GM19455 (cell line): ENCODE measurements around the gene FBH1.
A peak's percentile ranks its signal among the peaks of the same experiment; 100 is the strongest.
"Not testable (repeated sequence)": the region's sequence is repeated elsewhere in the genome, so short reads cannot be mapped to it uniquely, and the experiment has no call there.

Experiments
- ATAC-seq: cut with Tn5 transposase; IDR thresholded peaks from one replicate; pipeline ENCODE4 v1.9.1; 2021; ENCODE audit not compliant: unreplicated experiment

FBH1 gene

DNA sequence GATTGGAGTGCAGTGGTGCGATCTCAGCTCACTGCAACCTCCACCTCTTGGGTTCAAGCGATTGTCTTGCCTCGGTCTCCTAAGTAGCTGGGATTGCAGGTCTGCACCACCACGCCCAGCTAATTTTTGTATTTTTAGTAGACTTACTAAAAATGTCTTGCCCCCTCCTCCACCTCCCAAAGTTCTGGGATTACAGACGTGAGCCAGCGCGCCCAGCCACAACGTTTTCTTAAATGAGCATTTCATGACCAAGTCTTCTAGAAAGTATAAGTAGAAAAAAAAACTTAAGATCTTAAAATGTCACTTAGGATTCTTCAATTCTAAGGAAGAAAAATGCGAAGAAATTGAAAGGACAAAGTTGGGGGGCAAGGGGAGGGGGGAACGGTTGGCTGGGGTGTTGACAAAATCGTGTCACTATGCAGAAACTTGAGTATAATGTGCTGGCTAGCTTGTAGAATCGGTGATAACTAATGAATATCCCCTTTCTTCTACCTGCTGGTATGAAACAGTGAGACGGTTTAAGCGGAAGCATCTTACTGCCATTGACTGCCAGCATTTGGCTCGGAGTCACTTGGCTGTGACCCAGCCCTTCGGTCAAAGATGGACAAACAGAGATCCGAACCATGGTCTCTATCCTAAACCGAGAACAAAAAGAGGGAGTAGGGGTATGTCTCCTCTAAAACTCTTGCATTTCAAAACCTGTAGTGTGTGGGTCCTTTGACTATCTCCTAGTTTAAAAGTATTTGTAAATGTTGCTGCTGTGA lies 12.7 kb downstream of the FBH1 start:
- ATAC-seq: no peak

DNA sequence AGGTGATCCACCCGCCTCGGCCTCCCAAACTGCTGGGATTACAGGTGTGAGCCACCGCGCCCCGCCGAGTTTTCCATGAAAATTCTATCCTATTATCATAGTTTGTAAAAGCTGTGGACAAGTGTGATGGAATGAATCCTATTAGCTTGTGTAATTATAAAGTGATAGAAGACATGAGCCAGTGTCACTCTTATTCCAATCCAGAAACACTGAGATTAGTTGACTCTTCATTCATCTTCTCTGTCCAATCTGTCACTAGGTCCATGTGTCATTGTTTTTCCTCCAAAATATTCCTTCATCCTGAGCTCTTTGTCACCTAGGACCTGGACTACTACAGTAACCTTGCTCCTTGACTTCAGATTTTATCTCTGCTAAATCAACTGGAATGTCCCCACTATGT lies 13.5 kb downstream of the FBH1 start:
- no peak for ATAC-seq

DNA sequence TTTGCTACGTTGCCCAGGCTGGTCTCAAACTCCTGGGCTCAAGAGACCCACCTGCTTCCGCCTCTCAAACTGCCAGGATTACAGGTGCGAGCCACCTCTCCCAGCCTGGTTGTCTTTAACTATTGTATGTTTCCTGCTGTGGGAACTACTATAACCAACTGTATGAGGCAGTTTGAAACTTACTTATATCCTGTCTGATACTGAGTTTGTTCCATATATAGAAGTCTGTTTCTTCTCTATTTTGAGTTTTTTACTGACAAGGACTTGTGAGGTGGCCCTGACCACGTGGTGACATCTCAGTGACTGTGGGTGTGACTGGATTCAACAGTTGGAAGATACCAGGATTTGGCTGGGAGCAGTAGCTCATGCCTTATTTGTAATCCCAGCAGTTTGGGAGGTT lies 14.2 kb downstream of the FBH1 start:
- ATAC-seq: peak; percentile 96

DNA sequence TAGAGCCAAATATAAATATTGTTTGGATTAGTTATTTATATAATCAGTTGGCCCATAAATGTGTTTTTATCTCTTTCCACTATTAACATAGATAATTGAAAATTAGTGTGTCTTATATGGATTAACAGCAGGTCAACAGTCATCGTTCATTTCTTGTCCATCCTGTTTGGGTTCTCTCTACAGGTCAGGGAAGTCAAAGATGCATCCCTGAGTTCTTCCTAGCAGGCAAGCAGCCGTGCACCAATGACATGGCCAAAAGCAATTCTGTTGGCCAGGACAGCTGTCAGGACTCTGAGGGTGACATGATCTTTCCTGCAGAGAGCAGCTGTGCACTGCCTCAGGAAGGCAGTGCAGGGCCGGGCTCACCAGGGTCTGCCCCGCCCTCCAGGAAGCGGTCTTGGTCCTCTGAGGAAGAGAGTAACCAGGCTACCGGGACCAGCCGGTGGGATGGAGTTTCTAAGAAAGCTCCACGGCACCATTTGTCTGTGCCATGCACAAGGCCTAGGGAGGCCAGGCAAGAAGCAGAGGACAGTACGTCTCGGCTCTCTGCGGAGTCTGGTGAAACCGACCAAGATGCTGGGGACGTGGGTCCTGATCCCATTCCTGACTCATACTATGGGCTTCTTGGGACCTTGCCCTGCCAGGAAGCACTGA lies 15.9 kb downstream of the FBH1 start:
- ATAC-seq: no peak

DNA sequence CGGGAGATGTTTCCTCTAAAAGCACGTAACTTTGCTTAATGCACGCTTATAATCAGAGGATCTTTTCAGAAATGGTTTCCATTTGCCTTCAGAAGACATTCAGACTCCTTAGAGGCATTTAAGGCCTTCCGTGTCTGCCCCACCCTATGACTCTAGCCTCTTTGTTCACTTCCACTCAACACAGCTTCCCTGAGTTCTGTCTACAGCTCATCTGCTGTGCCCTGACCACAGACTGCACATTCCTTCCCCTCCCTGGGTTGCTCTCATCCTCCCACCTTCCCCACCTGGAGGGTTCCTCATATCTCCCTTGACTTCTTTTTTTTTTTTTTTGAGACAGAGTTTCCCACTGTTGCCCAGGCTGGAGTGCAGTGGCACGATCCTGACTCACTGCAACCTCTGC lies 16.6 kb downstream of the FBH1 start:
- no peak for ATAC-seq

DNA sequence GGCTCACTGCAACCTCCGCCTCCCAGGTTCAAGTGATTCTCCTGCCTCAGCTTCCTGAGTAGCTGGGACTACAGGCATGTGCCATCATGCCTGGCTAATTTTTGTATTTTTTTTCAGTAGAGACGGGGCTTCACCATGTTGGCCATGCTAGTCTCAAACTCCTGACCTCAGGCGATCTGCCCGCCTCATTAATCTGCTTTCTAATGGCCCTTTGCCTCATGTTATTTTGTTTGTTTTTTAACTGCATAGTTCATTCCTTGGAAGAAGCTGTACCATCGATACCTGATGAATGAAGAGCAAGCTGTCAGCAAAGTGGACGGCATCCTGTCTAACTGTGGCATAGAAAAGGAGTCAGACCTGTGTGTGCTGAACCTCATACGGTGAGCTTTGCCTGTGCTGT lies 18.6 kb downstream of the FBH1 start:
- not testable (repeated sequence) for ATAC-seq

DNA sequence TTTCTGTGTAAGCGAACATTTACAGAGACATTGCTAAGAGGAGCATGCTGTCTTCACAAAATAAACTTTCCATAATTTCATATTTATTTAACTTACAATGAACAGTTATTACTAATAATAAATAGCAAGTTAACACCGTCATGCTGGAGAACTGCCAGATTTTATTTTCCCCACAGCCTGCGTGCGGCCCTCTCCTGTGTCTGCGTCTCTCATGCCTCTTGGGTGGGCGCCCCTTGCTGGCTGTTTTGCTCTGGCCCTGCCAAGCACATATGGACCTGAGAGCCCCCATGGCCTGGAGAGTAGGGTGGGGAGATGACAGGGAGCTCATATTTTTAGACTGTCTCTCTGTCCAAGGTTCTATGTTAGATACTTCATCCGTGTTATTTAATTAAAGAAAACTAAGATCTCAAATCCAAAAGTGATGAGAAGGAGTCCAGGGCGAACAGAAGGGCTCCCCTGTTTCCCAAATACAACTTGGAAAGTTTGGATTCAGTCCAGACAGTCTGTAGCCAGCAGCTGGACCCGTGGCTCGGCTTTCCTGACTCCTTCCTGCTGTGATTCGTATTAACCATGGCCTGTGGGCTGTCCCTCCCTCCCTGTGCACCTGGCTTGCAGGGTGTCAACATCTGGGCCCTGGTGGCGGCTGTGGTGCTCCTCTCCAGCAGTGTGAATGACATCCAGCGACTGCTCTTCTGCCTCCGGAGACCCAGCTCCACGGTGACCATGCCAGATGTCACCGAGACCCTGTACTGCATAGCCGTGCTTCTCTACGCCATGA lies 20.5 kb downstream of the FBH1 start:
- no peak for ATAC-seq

DNA sequence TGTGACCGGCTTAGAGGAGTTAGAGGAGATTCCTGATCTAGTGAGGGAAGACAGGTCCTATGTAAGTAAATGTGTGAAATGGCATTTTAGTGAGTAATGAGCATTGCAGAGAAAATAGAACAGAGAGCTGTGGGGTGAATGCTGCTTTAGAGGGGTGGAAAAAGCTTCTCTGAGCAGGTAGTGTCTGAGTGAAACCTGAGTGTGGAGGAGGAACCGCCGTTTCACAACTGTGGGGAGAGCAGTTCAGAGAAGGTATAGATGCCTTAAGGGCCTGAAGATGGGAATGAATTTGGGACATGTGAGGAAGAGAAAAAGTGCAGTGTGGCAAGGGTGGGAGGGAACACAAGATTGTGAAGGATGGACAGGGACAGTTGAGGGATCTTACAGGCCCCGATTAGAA lies 21.6 kb downstream of the FBH1 start:
- no peak for ATAC-seq

DNA sequence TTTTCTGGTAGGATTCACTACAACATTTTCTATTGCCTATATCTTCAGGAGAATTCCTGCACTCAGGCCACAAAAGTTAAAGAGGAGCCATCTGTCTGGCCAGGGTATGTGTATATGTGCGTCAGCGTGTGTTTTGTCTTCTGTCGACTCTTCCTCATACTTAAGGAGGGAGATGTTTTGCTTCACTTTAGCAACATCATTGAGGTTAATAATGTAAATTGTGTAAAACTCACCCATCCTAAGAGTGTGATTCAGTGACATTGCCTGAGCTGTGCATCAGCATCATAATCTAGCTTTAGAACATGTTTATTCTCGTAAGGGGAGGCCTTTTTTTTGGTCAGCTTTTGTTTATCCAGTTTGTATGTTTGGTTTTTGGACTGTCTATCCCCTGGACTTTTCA lies 23.7 kb downstream of the FBH1 start:
- no peak for ATAC-seq

DNA sequence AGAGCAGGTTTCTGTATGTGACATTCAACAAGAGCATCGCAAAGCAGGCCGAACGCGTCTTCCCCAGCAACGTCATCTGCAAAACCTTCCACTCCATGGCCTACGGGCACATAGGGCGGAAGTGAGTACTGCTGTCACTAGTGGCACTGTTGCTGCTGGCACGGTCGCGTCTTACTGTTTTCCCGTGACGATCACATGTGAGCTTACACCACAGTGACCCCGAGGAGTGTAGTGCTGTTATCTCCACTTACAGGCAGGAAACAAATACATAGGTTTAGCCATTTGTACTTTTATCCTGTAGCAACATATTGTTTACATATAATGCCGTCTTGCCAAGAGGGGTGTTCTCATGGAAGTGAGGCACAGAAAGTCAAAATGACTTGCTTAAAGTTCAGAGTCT lies 25.4 kb downstream of the FBH1 start:
- ATAC-seq: no peak

DNA sequence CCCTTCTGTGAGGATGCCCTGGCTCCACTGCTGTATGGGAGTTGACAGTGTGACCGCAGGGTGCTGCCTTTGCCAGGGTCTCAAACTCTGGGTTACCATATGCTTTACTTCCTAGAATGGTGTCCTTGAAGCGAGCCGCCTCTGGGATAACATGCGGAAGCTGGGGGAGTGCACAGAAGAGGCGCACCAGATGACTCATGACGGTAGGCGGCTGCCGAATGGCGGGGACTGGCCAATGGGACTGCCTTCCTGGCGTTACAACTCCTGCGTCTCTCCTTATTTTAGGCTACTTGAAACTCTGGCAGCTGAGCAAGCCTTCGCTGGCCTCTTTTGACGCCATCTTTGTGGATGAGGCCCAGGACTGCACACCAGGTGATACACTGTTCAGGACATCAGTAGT lies 27.3 kb downstream of the FBH1 start:
- no peak for ATAC-seq

DNA sequence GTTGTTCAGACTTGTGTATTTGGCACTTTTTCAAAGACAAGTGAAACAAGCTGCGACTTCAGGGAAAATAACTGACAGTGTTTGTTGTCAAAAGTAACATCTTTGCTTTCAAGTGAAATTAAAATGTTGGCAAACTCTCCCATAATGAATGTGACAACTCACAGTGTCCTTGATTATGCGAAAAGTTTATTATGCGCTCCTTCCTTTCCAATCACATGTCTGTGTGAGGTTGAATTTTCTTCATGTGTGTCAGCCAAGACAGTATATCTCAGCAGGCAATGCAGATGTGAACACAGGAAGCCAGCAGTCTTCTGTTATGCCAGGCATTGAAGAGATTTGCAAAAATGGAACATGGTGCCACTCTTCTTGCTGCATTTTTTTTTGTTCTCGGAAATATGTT lies 28.7 kb downstream of the FBH1 start:
- no peak for ATAC-seq

DNA sequence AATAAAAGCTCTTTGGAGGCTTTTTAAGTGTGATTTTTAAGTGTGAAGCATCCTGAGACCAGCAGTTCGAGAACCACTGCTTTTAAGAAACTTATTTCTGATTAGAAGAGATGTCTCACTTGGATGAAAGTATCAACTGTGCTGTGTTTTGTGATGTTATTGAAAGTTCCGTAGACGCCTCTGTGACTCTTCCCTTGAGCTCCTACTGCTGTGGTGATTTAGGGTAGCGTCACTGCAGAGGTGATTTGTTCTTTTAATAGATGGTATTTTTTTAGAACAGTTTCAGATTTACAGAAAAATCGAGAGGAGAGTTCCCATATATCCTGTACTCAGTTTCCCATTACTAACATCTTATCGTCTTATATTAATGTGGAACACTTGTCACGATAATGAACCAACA lies 29.5 kb downstream of the FBH1 start:
- ATAC-seq: no peak

DNA sequence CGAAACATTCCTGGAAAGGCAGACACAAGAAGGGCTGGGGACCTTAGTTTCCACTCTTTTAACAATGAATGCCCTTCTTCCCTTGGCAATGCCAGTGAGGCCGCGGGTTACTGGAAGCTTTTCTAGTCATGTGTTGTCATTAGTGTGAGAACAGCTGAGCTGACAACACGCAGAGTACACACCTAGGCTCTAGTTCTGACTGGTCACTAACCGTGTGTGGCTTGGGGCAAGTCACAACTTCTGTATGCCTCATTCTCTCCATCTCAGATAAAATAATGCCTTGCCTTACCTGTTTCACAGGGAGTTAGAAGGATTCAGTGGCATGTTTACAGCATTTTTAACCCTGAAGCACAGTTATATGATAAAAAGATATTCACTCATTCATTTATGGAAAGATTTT lies 31.7 kb downstream of the FBH1 start:
- no peak for ATAC-seq

DNA sequence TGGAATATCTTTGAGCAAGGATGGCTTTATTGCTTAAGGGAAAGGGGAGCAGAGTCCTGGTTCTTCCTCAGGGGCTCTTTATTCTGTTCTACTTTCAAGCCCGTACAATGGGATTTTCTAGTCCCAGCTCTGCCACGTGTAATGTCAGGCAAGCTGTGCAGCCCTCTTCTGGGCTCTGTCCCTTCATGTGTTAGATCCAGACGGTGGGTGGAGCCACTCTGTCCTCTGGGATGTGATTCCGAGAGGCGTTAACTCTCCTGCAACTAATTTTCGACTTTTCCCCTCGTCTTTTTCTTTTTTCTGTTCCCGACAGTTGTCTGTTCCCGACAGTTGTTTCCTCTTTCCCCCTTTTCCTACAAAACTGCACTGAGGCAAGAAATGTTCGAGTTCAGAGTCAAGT lies 34.8 kb downstream of the FBH1 start:
- no peak for ATAC-seq

DNA sequence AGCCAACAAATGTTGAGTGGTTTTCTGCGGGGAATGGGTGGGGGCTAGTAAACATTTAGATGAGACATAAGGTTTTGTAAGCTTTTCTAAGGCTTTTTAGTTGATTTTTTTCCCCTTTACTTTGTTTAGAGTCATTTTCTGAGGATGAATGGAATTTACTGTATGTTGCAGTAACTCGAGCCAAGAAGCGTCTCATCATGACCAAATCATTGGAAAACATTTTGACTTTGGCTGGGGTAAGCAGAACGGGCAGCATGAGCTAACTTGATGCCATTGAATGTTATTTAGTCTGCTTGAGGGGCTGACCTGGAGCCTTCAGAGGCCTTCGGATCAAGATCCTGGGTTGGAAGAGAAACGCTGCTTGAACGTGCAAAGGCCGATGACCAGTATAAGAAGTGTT lies 37.3 kb downstream of the FBH1 start:
- no peak for ATAC-seq

DNA sequence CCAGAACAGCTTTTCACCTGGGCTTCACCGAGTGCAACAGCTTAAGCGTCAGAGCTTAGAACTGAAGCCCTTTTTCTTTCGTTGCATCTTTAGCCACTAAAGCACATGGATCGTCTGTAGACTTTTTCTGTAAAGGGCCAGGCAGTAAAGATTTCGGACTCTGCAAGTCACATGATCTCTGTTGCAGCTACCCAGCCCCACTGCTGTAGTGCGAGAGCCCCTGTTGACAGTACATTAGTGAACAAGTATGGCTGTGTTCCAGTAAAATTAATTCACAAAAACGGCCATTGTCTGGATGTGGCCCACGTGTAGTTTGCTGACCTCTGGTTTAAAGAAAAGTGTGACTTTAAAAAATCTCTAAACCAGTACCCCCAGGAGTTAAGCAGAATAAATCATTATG lies 39.4 kb downstream of the FBH1 start:
- no peak for ATAC-seq

DNA sequence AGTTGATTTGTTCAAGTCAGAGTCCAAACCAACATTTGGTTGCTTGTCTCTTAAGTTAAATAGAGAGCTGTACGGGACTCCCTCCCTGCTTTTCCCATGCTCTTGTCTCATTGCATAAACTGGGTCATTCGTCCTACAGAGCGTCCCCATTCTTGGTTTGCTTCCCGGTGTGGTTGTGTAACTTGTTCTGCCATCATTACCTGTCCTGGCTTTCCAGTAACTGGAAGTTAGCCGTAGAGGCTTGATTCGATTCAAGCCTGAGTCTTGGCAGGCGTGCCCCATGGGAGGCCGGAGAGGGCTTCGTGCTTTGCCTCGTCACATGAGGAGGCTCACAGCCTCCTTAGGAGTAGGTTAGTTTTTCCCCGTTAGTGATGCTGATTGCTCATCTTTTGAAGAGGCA lies 40.2 kb downstream of the FBH1 start:
- no peak for ATAC-seq

DNA sequence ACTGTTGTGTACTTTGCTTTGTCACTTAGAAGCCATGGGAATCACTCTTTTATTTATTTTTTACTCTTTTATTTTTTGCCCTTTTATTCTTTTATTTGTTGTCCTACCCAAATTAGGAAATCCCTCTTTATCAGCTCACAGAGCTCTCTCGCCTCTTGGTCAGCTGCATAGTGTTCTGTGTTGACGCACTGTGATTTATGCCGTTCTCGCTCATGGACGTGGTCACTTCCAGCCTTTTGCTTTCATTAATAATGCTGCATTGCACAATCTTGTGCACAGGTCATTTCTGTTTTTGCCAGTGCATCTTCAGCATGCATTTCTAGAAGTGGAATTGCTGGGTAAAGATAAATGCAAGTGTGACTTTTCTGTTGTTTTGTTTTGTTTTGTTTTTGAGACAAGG lies 42.3 kb downstream of the FBH1 start:
- ATAC-seq: no peak

DNA sequence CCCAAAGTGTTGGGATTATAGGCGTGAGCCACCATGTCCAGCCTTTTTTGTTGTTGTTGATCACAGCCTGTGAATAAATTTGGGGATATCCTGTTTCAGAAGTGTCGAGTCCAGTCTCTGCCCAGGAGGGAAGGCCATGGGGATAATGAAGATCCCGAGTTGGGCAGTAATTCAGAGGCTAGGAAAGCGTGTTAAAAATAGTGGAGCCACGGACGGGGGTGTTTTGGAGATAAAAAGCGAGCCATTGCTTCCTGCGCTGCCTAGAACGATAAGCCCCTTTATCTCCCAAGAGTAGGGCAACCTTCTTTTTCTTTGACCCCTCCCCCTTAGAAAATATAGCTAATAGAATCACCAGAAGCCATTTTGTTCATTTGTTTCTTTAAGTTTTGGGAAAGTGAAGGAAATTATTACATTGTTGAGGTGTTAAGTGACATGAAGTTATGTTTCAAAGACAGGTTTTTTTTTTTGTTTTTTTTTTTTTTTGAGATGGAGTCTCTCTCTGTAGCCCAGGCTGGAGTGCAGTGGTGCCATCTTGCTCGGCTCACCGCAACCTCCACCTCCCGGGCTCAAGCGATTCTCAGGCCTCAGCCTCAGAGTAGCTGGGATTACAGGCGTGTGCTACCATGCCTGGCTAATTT lies 44.0 kb downstream of the FBH1 start:
- no peak for ATAC-seq

DNA sequence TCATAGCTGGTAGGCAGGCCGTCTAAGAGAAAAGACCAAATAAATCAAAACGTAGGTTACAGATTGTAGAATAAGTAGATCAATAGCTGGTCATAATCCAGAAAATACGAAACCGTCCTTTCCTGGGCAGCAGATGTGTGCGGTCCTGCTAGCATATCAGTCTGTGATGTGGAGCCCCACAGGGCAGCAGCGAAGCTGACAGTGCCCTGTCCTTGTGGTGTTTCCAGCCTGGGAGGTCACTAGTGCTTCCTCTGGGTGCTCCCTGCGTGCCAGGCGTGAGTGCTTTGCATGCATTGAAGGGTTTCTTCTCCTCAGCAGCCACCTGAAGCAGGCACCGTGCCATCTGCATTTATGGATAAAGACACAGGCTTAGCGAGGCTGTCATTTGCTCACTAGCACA lies 45.6 kb downstream of the FBH1 start:
- ATAC-seq: no peak

DNA sequence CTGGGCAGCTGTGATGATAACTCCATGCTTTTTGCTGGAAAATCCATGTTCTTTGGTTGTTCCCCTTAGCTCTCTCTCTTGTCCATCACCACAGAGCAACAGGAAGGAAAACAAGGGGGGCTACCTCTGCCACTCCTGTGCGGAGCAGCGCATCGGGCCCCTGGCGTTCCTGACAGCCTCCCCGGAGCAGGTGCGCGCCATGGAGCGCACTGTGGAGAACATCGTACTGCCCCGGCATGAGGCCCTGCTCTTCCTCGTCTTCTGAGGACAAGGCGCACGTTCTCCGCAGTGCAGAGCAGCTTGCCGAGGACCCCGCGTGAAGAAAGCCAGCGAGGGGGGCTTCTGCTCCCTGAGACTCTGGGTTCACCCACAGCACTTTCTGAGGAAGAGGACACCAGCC lies 47.0 kb downstream of the FBH1 start:
- ATAC-seq: no peak
